ENCODE results near the gene ATXN7.

- no peak for TF ChIP-seq CTCF (conservative IDR thresholded peaks at IDR 0.05; ENCODE audit: low read length)
- TF ChIP-seq EZH2phosphoT487 (IDR thresholded peaks at IDR 0.05; ENCODE audit: borderline replicate concordance, low read depth, low read length), result no peak
Measured at GRCh38 chr3:63842127-63842526, 21.5 kb upstream of the ATXN7 start.

Data from OCI-LY7 (cell line).